Tibial nerve (tissue), 4 donors: Measurements from ENCODE around the gene HMOX2. TPM values are rescaled to one million over a fixed set of nuclear protein-coding genes. Genes with fewer than 3 reads are reported as not detected.

Experiments used
- DNase-seq, 2 donors: peaks; one replicate each; pipeline ENCODE4 v3.0.0-alpha.2; 2019; ENCODE audit warnings: low spot score in 2 of 2
- H3K27ac ChIP-seq, 4 donors: fragments of 200-600 bp; sonication (generic) in 3 of 4; one replicate each; pipeline ENCODE4 v1.5.1; 2017 to 2019; ENCODE audit warnings: mild to moderate bottlenecking in 1 of 4
- H3K27me3 ChIP-seq, 2 donors: fragments of 200-600 bp; sonication (generic) in 1 of 2; one replicate each; pipeline versions ENCODE4 v1.5.1 to v1.6.0; 2017 to 2019
- H3K36me3 ChIP-seq, 3 donors: fragments of 200-600 bp; sonication (generic); one replicate each; pipeline ENCODE4 v1.5.1; 2018 to 2019
- H3K4me1 ChIP-seq, 4 donors: fragments of 200-600 bp; sonication (generic) in 3 of 4; one replicate each; pipeline ENCODE4 v1.5.1; 2017 to 2019
- H3K4me3 ChIP-seq, 4 donors: fragments of 200-600 bp; sonication (generic) in 3 of 4; one replicate each; pipeline ENCODE4 v1.5.1; 2017 to 2019; ENCODE audit warnings: mild to moderate bottlenecking in 1 of 4, moderate library complexity in 1 of 4
- H3K9me3 ChIP-seq, 4 donors: fragments of 200-600 bp; sonication (generic) in 3 of 4; one replicate each; pipeline ENCODE4 v1.5.1; 2017 to 2019
- EP300 ChIP-seq, 2 donors: sonication (generic); formaldehyde crosslinking; IDR thresholded peaks; one replicate each; pipeline ENCODE4 v1.6.1; 2017; ENCODE audit warnings: antibody characterized with exemption in 2 of 2, mild to moderate bottlenecking in 1 of 2
- POLR2A ChIP-seq, 2 donors: fragments of 450-650 bp; IDR thresholded peaks; one replicate each; pipeline ENCODE4 v1.6.1; 2017; ENCODE audit warnings: antibody characterized with exemption in 2 of 2, mild to moderate bottlenecking in 2 of 2, moderate library complexity in 2 of 2
- WGBS, 2 donors: methylation state at CpG; one replicate each; pipeline ENCODE4 v1.1.5; 2018; 5-methylcytosine and 5-hydroxymethylcytosine counted together
- total RNA-seq, 4 donors: library from RNA; depleted of rRNA; stranded (reverse); fragments of >200 nt; gene quantifications; one replicate each; pipeline ENCODE4 v1.1.0, GENCODE V29; 2016
- TF ChIP-seq, protein P1 (sequence below), 5 experiments: fragments of 200-600 bp in 3 of 5; fragments of 450-650 bp in 2 of 5; sonication (generic) in 3 of 5; IDR thresholded peaks; one replicate each; pipeline ENCODE4 v1.5.1; 2016 to 2019; ENCODE audit warnings: antibody characterized with exemption in 5 of 5, mild to moderate bottlenecking in 3 of 5, moderate library complexity in 2 of 5

The HMOX2 gene
- total RNA-seq, 4 donors from 2014 or later = 55.7 to 75.6 (median 63.1) TPM

DNA sequence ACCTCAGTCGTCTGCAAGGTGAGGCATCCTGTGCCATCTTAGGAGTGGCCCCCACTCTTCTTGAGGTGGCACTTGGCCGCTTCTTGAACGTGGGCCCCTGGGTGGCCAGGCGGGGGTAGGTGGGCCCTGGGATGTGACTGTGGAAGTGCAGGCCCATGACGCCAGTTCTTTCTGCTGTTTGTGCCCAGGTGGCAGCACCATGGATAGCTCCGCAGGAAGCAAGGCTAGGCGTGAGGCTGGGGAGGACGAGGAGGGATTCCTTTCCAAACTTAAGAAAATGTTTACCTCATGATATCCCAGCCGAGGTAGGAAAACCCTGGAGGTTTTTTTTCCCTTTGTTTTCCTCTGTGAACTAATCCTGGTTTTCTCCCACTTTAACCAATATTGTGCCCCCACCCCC lies 21.6 kb upstream of the HMOX2 start:
- DNase-seq = no peak
- Histone ChIP-seq H3K9me3 (no peaks in the 10 kb centered on the region), H3K36me3 (peaks cover 0 to 95% (median 29%) of the 10 kb centered on the region in 3 donors), H3K27ac (no peak overlapping the region), H3K4me1 (peaks cover 0 to 10% (median 6%) of the 10 kb centered on the region in 4 donors), H3K4me3 (no peak overlapping the region), H3K27me3 (no peaks in the 10 kb centered on the region)
- 75 to 76% methylated on average over 9 of the region's 9 CpGs for WGBS, 2 donors
- no peak for TF ChIP-seq EP300 (IDR thresholded peaks at IDR 0.05)
- TF ChIP-seq, protein P1, sequence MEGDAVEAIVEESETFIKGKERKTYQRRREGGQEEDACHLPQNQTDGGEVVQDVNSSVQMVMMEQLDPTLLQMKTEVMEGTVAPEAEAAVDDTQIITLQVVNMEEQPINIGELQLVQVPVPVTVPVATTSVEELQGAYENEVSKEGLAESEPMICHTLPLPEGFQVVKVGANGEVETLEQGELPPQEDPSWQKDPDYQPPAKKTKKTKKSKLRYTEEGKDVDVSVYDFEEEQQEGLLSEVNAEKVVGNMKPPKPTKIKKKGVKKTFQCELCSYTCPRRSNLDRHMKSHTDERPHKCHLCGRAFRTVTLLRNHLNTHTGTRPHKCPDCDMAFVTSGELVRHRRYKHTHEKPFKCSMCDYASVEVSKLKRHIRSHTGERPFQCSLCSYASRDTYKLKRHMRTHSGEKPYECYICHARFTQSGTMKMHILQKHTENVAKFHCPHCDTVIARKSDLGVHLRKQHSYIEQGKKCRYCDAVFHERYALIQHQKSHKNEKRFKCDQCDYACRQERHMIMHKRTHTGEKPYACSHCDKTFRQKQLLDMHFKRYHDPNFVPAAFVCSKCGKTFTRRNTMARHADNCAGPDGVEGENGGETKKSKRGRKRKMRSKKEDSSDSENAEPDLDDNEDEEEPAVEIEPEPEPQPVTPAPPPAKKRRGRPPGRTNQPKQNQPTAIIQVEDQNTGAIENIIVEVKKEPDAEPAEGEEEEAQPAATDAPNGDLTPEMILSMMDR (IDR thresholded peaks at IDR 0.05) = no peak
- TF ChIP-seq POLR2A (IDR thresholded peaks at IDR 0.05) = no peak

DNA sequence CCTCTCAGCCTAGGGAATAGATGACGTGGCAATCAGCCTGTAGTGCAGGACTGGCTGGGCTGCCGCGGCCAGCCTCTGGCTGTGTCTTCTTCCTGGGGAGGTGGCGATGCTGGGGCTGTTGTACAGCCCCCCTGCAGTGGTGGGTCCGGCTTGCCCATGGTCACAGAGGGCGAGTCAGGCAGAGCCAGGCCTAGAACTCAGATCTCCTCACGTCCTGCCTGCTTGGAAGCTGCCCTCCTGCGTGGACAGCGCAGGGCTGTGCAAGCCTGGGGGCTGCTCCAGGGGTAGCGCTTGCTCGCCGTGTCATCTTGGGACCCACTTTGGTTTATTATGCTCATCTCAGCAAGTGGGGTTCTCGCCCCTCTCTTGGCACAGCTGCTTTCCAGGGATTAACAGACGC lies 21.1 kb upstream of the HMOX2 start:
- TF ChIP-seq EP300 (IDR thresholded peaks at IDR 0.05) (no peak), POLR2A (IDR thresholded peaks at IDR 0.05) (no peak)
- TF ChIP-seq, protein P1 (IDR thresholded peaks at IDR 0.05) = no peak
- H3K4me1 ChIP-seq = peaks cover 0 to 11% (median 6%) of the 10 kb centered on the region in 4 donors
- H3K27ac ChIP-seq = no peak overlapping the region
- no peak for DNase-seq
- peaks cover 0 to 95% (median 24%) of the 10 kb centered on the region in 3 donors for H3K36me3 ChIP-seq
- WGBS, 2 donors = 91 to 94% methylated on average over 10 to 13 of the region's 14 CpGs
- H3K9me3 ChIP-seq = no peaks in the 10 kb centered on the region
- no peak overlapping the region for H3K4me3 ChIP-seq
- H3K27me3 ChIP-seq = no peaks in the 10 kb centered on the region

GRCh38 chr16:4455951-4456350 lies 20.2 kb upstream of the HMOX2 start:
- peaks cover 0 to 89% (median 15%) of the 10 kb centered on the region in 3 donors for H3K36me3 ChIP-seq
- WGBS, 2 donors = 57 to 66% methylated on average over 9 to 10 of the region's 10 CpGs
- no peak for DNase-seq

GRCh38 chr16:4460936-4461249 lies 15.3 kb upstream of the HMOX2 start:
- peak overlapping the region in 1 of 4 donors; percentile 20 for H3K27ac ChIP-seq
- H3K4me1 ChIP-seq = peaks cover 0 to 16% (median 6%) of the 10 kb centered on the region in 4 donors
- 73 to 75% methylated on average over 5 of the region's 5 CpGs for WGBS, 2 donors
- H3K4me3 ChIP-seq = no peak overlapping the region
- no peaks in the 10 kb centered on the region for H3K9me3 ChIP-seq
- H3K36me3 ChIP-seq = peaks cover 0 to 88% (median 12%) of the 10 kb centered on the region in 3 donors
- H3K27me3 ChIP-seq = no peaks in the 10 kb centered on the region
- TF ChIP-seq EP300 (IDR thresholded peaks at IDR 0.05) (no peak), POLR2A (IDR thresholded peaks at IDR 0.05) (no peak)
- TF ChIP-seq, protein P1 (IDR thresholded peaks at IDR 0.05) = no peak
- DNase-seq = no peak

More at GRCh38 chr16:4455951-4456350, 20.2 kb upstream of the HMOX2 start:
- Histone ChIP-seq H3K4me3 (no peak overlapping the region), H3K27me3 (no peaks in the 10 kb centered on the region), H3K4me1 (peaks cover 0 to 11% (median 6%) of the 10 kb centered on the region in 4 donors), H3K27ac (no peak overlapping the region), H3K9me3 (no peaks in the 10 kb centered on the region)
- TF ChIP-seq POLR2A (IDR thresholded peaks at IDR 0.05) = no peak
- no peak for TF ChIP-seq EP300 (IDR thresholded peaks at IDR 0.05)
- TF ChIP-seq, protein P1 (IDR thresholded peaks at IDR 0.05) = no peak

GRCh38 chr16:4461250-4462085 lies 14.7 kb upstream of the HMOX2 start:
- Histone ChIP-seq H3K9me3 (no peaks in the 10 kb centered on the region), H3K27ac (peak overlapping the region in 2 of 4 donors; percentile 20 to 38), H3K4me3 (no peak overlapping the region), H3K36me3 (peaks cover 0 to 88% (median 8%) of the 10 kb centered on the region in 3 donors), H3K4me1 (peaks cover 0 to 16% (median 6%) of the 10 kb centered on the region in 4 donors), H3K27me3 (no peaks in the 10 kb centered on the region)
- TF ChIP-seq EP300 (IDR thresholded peaks at IDR 0.05) (no peak), POLR2A (IDR thresholded peaks at IDR 0.05) (no peak)
- TF ChIP-seq, protein P1 (IDR thresholded peaks at IDR 0.05) = no peak
- DNase-seq = no peak
- 50 to 58% methylated on average over 22 to 23 of the region's 27 CpGs for WGBS, 2 donors
